Measurements from ENCODE around the gene CATSPER1.
"Not testable (repeated sequence)": the region's sequence is repeated elsewhere in the genome, so short reads cannot be mapped to it uniquely, and the experiment has no call there.

CATSPER1 gene

GRCh38 chr11:66051766-66052663 lies 25.7 kb upstream of the CATSPER1 start, which contains the start of gene SF3B2:
Gene SF3B2, plus strand, starts transcription at chr11:66052364. Its CDS starts 21 bp downstream, at chr11:66052385.
- peak; percentile 84 to 95 (median 88) for DNase-seq (ENCODE audit: low read depth in 4 of 4, low spot score in 1 of 4)

- DNase-seq (ENCODE audit: low read depth in 4 of 4, low spot score in 1 of 4), result no peak
These were observed 25.1 kb upstream of the CATSPER1 start for GRCh38 chr11:66051371-66051765.

GRCh38 chr11:66050581-66051231 lies 24.4 kb upstream of the CATSPER1 start:
- DNase-seq (ENCODE audit: low read depth in 4 of 4, low spot score in 1 of 4), result no peak

GRCh38 chr11:66048547-66049323 lies 22.5 kb upstream of the CATSPER1 start, which contains the start of gene GAL3ST3:
Gene GAL3ST3, minus strand, starts transcription at chr11:66049161. Its CDS starts 3,746 bp downstream, at chr11:66045415.
- DNase-seq (ENCODE audit: low read depth in 4 of 4, low spot score in 1 of 4), result no peak

- no peak for DNase-seq (ENCODE audit: low read depth in 4 of 4, low spot score in 1 of 4)
These were observed 21.5 kb upstream of the CATSPER1 start for GRCh38 chr11:66047541-66048365.

GRCh38 chr11:66046901-66047300 lies 20.6 kb upstream of the CATSPER1 start:
- DNase-seq (ENCODE audit: low read depth in 4 of 4, low spot score in 1 of 4), result no peak

- peak; percentile 72 to 91 (median 82) for DNase-seq (ENCODE audit: low read depth in 4 of 4, low spot score in 1 of 4)
These were observed 18.9 kb upstream of the CATSPER1 start for GRCh38 chr11:66045177-66045639.

GRCh38 chr11:66044757-66045156 lies 18.5 kb upstream of the CATSPER1 start:
- DNase-seq (ENCODE audit: low read depth in 4 of 4, low spot score in 1 of 4), result no peak

- DNase-seq (ENCODE audit: low read depth in 4 of 4, low spot score in 1 of 4), result no peak
These were observed 17.0 kb upstream of the CATSPER1 start for GRCh38 chr11:66042996-66043906.

GRCh38 chr11:66042227-66042995 lies 16.1 kb upstream of the CATSPER1 start:
- no peak for DNase-seq (ENCODE audit: low read depth in 4 of 4, low spot score in 1 of 4)

GRCh38 chr11:66039765-66040164 lies 13.5 kb upstream of the CATSPER1 start:
- no peak for DNase-seq (ENCODE audit: low read depth in 4 of 4, low spot score in 1 of 4)

- no peak for DNase-seq (ENCODE audit: low read depth in 4 of 4, low spot score in 1 of 4)
These were observed 11.0 kb upstream of the CATSPER1 start for GRCh38 chr11:66037327-66037726.

- no peak for DNase-seq (ENCODE audit: low read depth in 4 of 4, low spot score in 1 of 4)
These were observed 10.0 kb upstream of the CATSPER1 start for GRCh38 chr11:66036334-66036710.

- DNase-seq (ENCODE audit: low read depth in 4 of 4, low spot score in 1 of 4), result no peak
These were observed 9.5 kb upstream of the CATSPER1 start for GRCh38 chr11:66035653-66036333.

- no peak for DNase-seq (ENCODE audit: low read depth in 4 of 4, low spot score in 1 of 4)
These were observed 6.9 kb upstream of the CATSPER1 start for GRCh38 chr11:66032957-66033735.

GRCh38 chr11:66023186-66023440 lies 3.2 kb downstream of the CATSPER1 start:
- DNase-seq (ENCODE audit: low read depth in 4 of 4, low spot score in 1 of 4), result not testable (repeated sequence)

- DNase-seq (ENCODE audit: low read depth in 4 of 4, low spot score in 1 of 4), result peak; percentile 66 to 84 (median 72)
These were observed 3.7 kb downstream of the CATSPER1 start for GRCh38 chr11:66022401-66023185.

Data from stimulated activated CD4-positive, alpha-beta T cell treated with anti-CD3 and anti-CD28 coated beads, Interleukin-1b, Interleukin-23, amount 100 ng/mL, for 24 hours (primary cell).